Metanephros (tissue), 2 donors: Measurements from ENCODE around the gene RHBDL3. TPM values are rescaled to one million over a fixed set of nuclear protein-coding genes. Genes with fewer than 3 reads are reported as not detected.

Experiments used
- small RNA-seq: library from RNA; depleted of rRNA; stranded (forward); fragments of <200 nt; gene quantifications from one replicate; pipeline ENCODE3, GENCODE V24; 2014; ENCODE audit warnings: low replicate concordance
- total RNA-seq: library from RNA; depleted of rRNA; stranded (reverse); fragments of >200 nt; gene quantifications from one replicate; pipeline ENCODE4 v1.2.3, GENCODE V29; 2014

RHBDL3 gene
- total RNA-seq: 1.3 TPM

GRCh38 chr17:32265192-32265923, at the start of gene RHBDL3:
Gene RHBDL3, plus strand, starts transcription at chr17:32265832. Its CDS starts 358 bp downstream, at chr17:32266190.

GRCh38 chr17:32341857-32342602, 76.4 kb downstream of the RHBDL3 start, which contains the start of gene C17orf75:
Gene C17orf75, minus strand, starts transcription at chr17:32342173. Its CDS starts 34 bp downstream, at chr17:32342139.

GRCh38 chr17:32349854-32350665, 84.4 kb downstream of the RHBDL3 start, which contains the start of gene ZNF207:
Gene ZNF207, plus strand, starts transcription at chr17:32350157. Its CDS starts 129 bp downstream, at chr17:32350286.

Small RNAs within 50 kb of the gene (small RNA-seq; reads per million reads assigned to genes)
- not detected for gene UBL5P2

Other genes with a start within 250 kb of the RHBDL3 start
- gene RHOT1, start 123.3 kb upstream of the RHBDL3 start, total RNA-seq: 48.3 TPM
- 36.1 TPM for gene C17orf75, start 76.3 kb downstream of the RHBDL3 start, total RNA-seq
- gene ZNF207, start 84.3 kb downstream of the RHBDL3 start, total RNA-seq: 204 TPM
- gene PSMD11, start 178.7 kb downstream of the RHBDL3 start, total RNA-seq: 54.2 TPM
- 2.3 TPM for gene CDK5R1, start 221.2 kb downstream of the RHBDL3 start, total RNA-seq